H9 (cell line): ENCODE data around the gene ZNF281. TPM values are rescaled to one million over a fixed set of nuclear protein-coding genes. Genes with fewer than 3 reads are reported as not detected.

ENCODE experiments used
- DNase-seq: peaks from one replicate; pipeline ENCODE4 v3.0.0-alpha.2; 2017
- H2AFZ ChIP-seq: one replicate; pipeline ENCODE4 v1.6.1; 2013; ENCODE audit warnings: mild to moderate bottlenecking, low read length, control low read depth, moderate library complexity
- H2AK5ac ChIP-seq: 2 replicates; pipeline ENCODE4 v1.6.1; 2013; ENCODE audit warnings: low read length, control low read depth, mixed read lengths; ENCODE audit not compliant: insufficient read length
- H2BK120ac ChIP-seq: one replicate; pipeline ENCODE4 v1.6.1; 2013; ENCODE audit warnings: low read depth, mild to moderate bottlenecking, low read length, control low read depth, inconsistent platforms; ENCODE audit not compliant: poor library complexity, severe bottlenecking
- H2BK12ac ChIP-seq: 2 replicates; pipeline ENCODE4 v1.6.1; 2013; ENCODE audit warnings: low read length, control low read depth, mixed read lengths, low read depth; ENCODE audit not compliant: insufficient read length
- H2BK15ac ChIP-seq: 2 replicates; pipeline ENCODE4 v1.6.1; 2013; ENCODE audit warnings: low read depth, low read length, control low read depth
- H2BK20ac ChIP-seq: one replicate; pipeline ENCODE4 v1.6.1; 2013; ENCODE audit warnings: low read depth, mild to moderate bottlenecking, low read length, control low read depth, inconsistent platforms; ENCODE audit not compliant: poor library complexity, severe bottlenecking
- H2BK5ac ChIP-seq: 2 replicates; pipeline ENCODE4 v1.6.1; 2013; ENCODE audit warnings: low read length, control low read depth, mixed read lengths; ENCODE audit not compliant: insufficient read length
- H3K14ac ChIP-seq: 2 replicates; pipeline ENCODE4 v1.6.1; 2013; ENCODE audit warnings: low read length, control low read depth; ENCODE audit not compliant: insufficient read depth
- H3K18ac ChIP-seq: 2 replicates; pipeline ENCODE4 v1.6.1; 2013; ENCODE audit warnings: low read depth, mild to moderate bottlenecking, mixed read lengths, low read length, control low read depth; ENCODE audit not compliant: insufficient read length
- H3K23ac ChIP-seq: 2 replicates; pipeline ENCODE4 v1.6.1; 2013; ENCODE audit warnings: low read length, control low read depth, mixed read lengths, low read depth; ENCODE audit not compliant: insufficient read length
- H3K23me2 ChIP-seq: 2 replicates; pipeline ENCODE4 v1.6.1; 2013; ENCODE audit warnings: low read depth, mild to moderate bottlenecking, mixed read lengths, low read length, control low read depth; ENCODE audit not compliant: insufficient read length, poor library complexity, severe bottlenecking
- H3K27ac ChIP-seq: 2 replicates; pipeline ENCODE4 v1.5.1; 2013; ENCODE audit warnings: low read length, control low read depth, mixed read lengths, low read depth; ENCODE audit not compliant: insufficient read length
- H3K27me3 ChIP-seq: 2 replicates; pipeline ENCODE4 v1.6.1; 2013; ENCODE audit warnings: low read length, control low read depth, inconsistent platforms; ENCODE audit not compliant: insufficient read depth
- H3K4ac ChIP-seq: 2 replicates; pipeline ENCODE4 v1.6.1; 2013; ENCODE audit warnings: low read depth, mild to moderate bottlenecking, control low read depth, inconsistent platforms, low read length, moderate library complexity
- H3K4me1 ChIP-seq: 2 replicates; pipeline ENCODE4 v1.6.1; 2013; ENCODE audit warnings: low read length, control low read depth, inconsistent platforms; ENCODE audit not compliant: insufficient read depth
- H3K4me2 ChIP-seq: 2 replicates; pipeline ENCODE4 v1.6.1; 2013; ENCODE audit warnings: low read length, control low read depth, mixed read lengths; ENCODE audit not compliant: insufficient read length, insufficient read depth
- H3K56ac ChIP-seq: 2 replicates; pipeline ENCODE4 v1.6.1; 2013; ENCODE audit warnings: low read depth, mild to moderate bottlenecking, mixed read lengths, low read length, control low read depth; ENCODE audit not compliant: insufficient read length
- H3K79me1 ChIP-seq: 2 replicates; pipeline ENCODE4 v1.6.1; 2013; ENCODE audit warnings: low read depth, mild to moderate bottlenecking, moderate library complexity, low read length, control low read depth, inconsistent platforms; ENCODE audit not compliant: insufficient read depth, poor library complexity, severe bottlenecking
- H3K79me2 ChIP-seq: 2 replicates; pipeline ENCODE4 v1.6.1; 2013; ENCODE audit warnings: low read length, control low read depth, inconsistent platforms; ENCODE audit not compliant: insufficient read depth
- H3K9ac ChIP-seq: 2 replicates; pipeline ENCODE4 v1.6.1; 2013; ENCODE audit warnings: low read length, control low read depth, mixed read lengths; ENCODE audit not compliant: insufficient read length; ENCODE audit errors: extremely low read depth
- H3K9me3 ChIP-seq: one replicate; pipeline ENCODE4 v1.6.1; 2013; ENCODE audit warnings: low read depth, low read length, inconsistent platforms; ENCODE audit not compliant: control insufficient read depth
- H3T11ph ChIP-seq: one replicate; pipeline ENCODE4 v1.6.1; 2013; ENCODE audit warnings: mild to moderate bottlenecking, low read length, control low read depth, inconsistent platforms
- H4K20me1 ChIP-seq: one replicate; pipeline ENCODE4 v1.6.1; 2013; ENCODE audit not compliant: control insufficient read depth, insufficient read length, insufficient read depth
- H4K5ac ChIP-seq: 2 replicates; pipeline ENCODE4 v1.6.1; 2013; ENCODE audit warnings: low read depth, mild to moderate bottlenecking, mixed read lengths, low read length, control low read depth; ENCODE audit not compliant: insufficient read length
- H4K8ac ChIP-seq: replicated peaks from 2 replicates; pipeline ENCODE4 v1.6.1; 2013; ENCODE audit warnings: low read length, control low read depth, mixed read lengths, low read depth; ENCODE audit not compliant: insufficient read length
- H4K91ac ChIP-seq: 2 replicates; pipeline ENCODE4 v1.6.1; 2013; ENCODE audit warnings: low read depth, mild to moderate bottlenecking, moderate library complexity, mixed read lengths, low read length, control low read depth; ENCODE audit not compliant: insufficient read length
- H3K27ac Mint-ChIP-seq, 3 experiments: 2 replicates in 2 of 3; 3 replicates in 1 of 3; pipeline ENCODE4 v1.8.0; 2020 to 2021; ENCODE audit warnings: mixed read lengths in 3 of 3, mild to moderate bottlenecking in 1 of 3, moderate library complexity in 1 of 3
- H3K27me3 Mint-ChIP-seq: 2 replicates; pipeline ENCODE4 v1.8.0; 2021; ENCODE audit warnings: low read depth, mild to moderate bottlenecking, moderate library complexity, mixed read lengths
- H3K36me3 Mint-ChIP-seq, 3 experiments: 2 replicates in 2 of 3; 3 replicates in 1 of 3; pipeline ENCODE4 v1.8.0; 2020 to 2021; ENCODE audit warnings: low read depth in 3 of 3, mixed read lengths in 3 of 3; ENCODE audit not compliant: insufficient read depth in 1 of 3
- H3K4me1 Mint-ChIP-seq, 2 experiments: 2 replicates each; pipeline ENCODE4 v1.8.0; 2020; ENCODE audit warnings: mixed read lengths in 2 of 2
- H3K4me3 Mint-ChIP-seq, 2 experiments: 2 replicates in 1 of 2; 3 replicates in 1 of 2; pipeline ENCODE4 v1.8.0; 2020 to 2021; ENCODE audit warnings: mild to moderate bottlenecking in 2 of 2, mixed read lengths in 2 of 2, moderate library complexity in 1 of 2
- H3K9me3 Mint-ChIP-seq, 2 experiments: 2 replicates in 1 of 2; 3 replicates in 1 of 2; pipeline ENCODE4 v1.8.0; 2020; ENCODE audit warnings: mild to moderate bottlenecking in 2 of 2, mixed read lengths in 2 of 2, moderate library complexity in 1 of 2
- CTCF ChIP-seq: fragments of 200-600 bp; sonication (generic); conservative IDR thresholded peaks from 3 replicates; pipeline ENCODE4 v1.8.0; 2021; ENCODE audit warnings: antibody characterized with exemption, mild to moderate bottlenecking
- WGBS: extraction: QIAGEN DNeasy Blood & Tissue Kit; methylation state at CpG from one replicate; pipeline ENCODE4 v1.1.7; 2013; ENCODE audit warnings: missing lambda C conversion rate, low lambda C conversion rate, mixed read lengths; ENCODE audit not compliant: insufficient read length; ENCODE audit errors: extremely low coverage; 5-methylcytosine and 5-hydroxymethylcytosine counted together
- total RNA-seq: library from RNA; stranded (reverse); gene quantifications from 2 replicates; pipeline ENCODE4 v1.2.1, GENCODE V29; 2021

The ZNF281 gene
- total RNA-seq, 1 experiment from 2014 or later: 75.2 TPM

GRCh38 chr1:200433586-200433985, 23.8 kb upstream of the ZNF281 start:
- Histone ChIP-seq H3K18ac (no peak overlapping the region), H4K91ac (no peak overlapping the region), H3K9ac (no peak overlapping the region), H3K23me2 (no peaks in the 10 kb centered on the region), H3K56ac (no peak overlapping the region), H3K23ac (no peak overlapping the region), H4K8ac (no peak overlapping the region), H2BK15ac (no peak overlapping the region), H2BK120ac (no peak overlapping the region), H3K27ac (no peak overlapping the region), H3K4me1 (no peaks in the 10 kb centered on the region), H2AK5ac (no peak overlapping the region), H3K9me3 (no peaks in the 10 kb centered on the region), H2AFZ (no peak overlapping the region), H4K5ac (no peak overlapping the region), H3K79me1 (peaks cover 7% of the 10 kb centered on the region), H4K20me1 (no peaks in the 10 kb centered on the region), H2BK12ac (no peak overlapping the region), H3K79me2 (no peaks in the 10 kb centered on the region), H3K4ac (no peak overlapping the region), H2BK20ac (no peak overlapping the region), H3T11ph (no peak overlapping the region), H2BK5ac (no peak overlapping the region), H3K4me2 (no peak overlapping the region), H3K27me3 (no peaks in the 10 kb centered on the region), H3K14ac (no peak overlapping the region)
- H3K9me3 Mint-ChIP-seq: peaks cover 0 to 3% of the 10 kb centered on the region in 2 experiments; a peak in 1 of 5 replicates
- H3K4me3 Mint-ChIP-seq: no peak overlapping the region
- no peak for TF ChIP-seq CTCF
- peaks cover 16 to 31% (median 30%) of the 10 kb centered on the region in 3 experiments for H3K36me3 Mint-ChIP-seq
- H3K27me3 Mint-ChIP-seq: no peaks in the 10 kb centered on the region
- no peak overlapping the region for H3K27ac Mint-ChIP-seq
- H3K4me1 Mint-ChIP-seq: peaks cover 0 to 3% of the 10 kb centered on the region in 2 experiments; a peak in 2 of 4 replicates
- no CpG with 5 or more reads among the region's 1 CpG for WGBS
- no peak for DNase-seq
